Neural cell (in vitro differentiated cells): ENCODE results near the gene RNASE11. TPM values are rescaled to one million over a fixed set of nuclear protein-coding genes. Genes with fewer than 3 reads are reported as not detected.
"Not testable (repeated sequence)": the region's sequence is repeated elsewhere in the genome, so short reads cannot be mapped to it uniquely, and the experiment has no call there.

ENCODE experiments used
- H2AFZ ChIP-seq: fragments of 200-600, 300-800 bp; sonication (generic), shearing (Covaris generic); 2 replicates; pipeline ENCODE4 v1.6.0; 2014; ENCODE audit warnings: low read depth, mild to moderate bottlenecking, antibody characterized with exemption, low read length, moderate library complexity
- H3F3A ChIP-seq: fragments of 200-600 bp; shearing (Covaris generic); 2 replicates; pipeline ENCODE4 v1.6.1; 2016; ENCODE audit warnings: mild to moderate bottlenecking, moderate library complexity, mixed read lengths, antibody characterized with exemption, low read length; ENCODE audit not compliant: insufficient read depth, poor library complexity, severe bottlenecking
- H3K27ac ChIP-seq: fragments of 200-600, 300-800 bp; sonication (generic), shearing (Covaris generic); 2 replicates; pipeline ENCODE4 v1.5.1; 2014; ENCODE audit warnings: mild to moderate bottlenecking, low read length, moderate library complexity
- H3K27me3 ChIP-seq: fragments of 300-800, 200-600 bp; sonication (generic), shearing (Covaris generic); 2 replicates; pipeline ENCODE4 v1.6.0; 2014; ENCODE audit warnings: mild to moderate bottlenecking, low read depth, low read length, moderate library complexity; ENCODE audit not compliant: insufficient read depth
- H3K36me3 ChIP-seq: fragments of 300-800, 200-600 bp; sonication (generic), shearing (Covaris generic); 2 replicates; pipeline ENCODE4 v1.5.1; 2014; ENCODE audit warnings: mild to moderate bottlenecking, antibody characterized with exemption, low read length, moderate library complexity; ENCODE audit not compliant: insufficient read depth
- H3K4me2 ChIP-seq: fragments of 300-800, 200-600 bp; sonication (generic), shearing (Covaris generic); 2 replicates; pipeline ENCODE4 v1.6.0; 2014; ENCODE audit warnings: mild to moderate bottlenecking, low read length
- H3K4me3 ChIP-seq: fragments of 300-800, 200-600 bp; sonication (generic), shearing (Covaris generic); 2 replicates; pipeline ENCODE4 v1.5.1; 2014; ENCODE audit warnings: mild to moderate bottlenecking, low read length, moderate library complexity
- H3K79me2 ChIP-seq: fragments of 200-600 bp; shearing (Covaris generic); replicated peaks from 2 replicates; pipeline ENCODE4 v1.6.0; 2014; ENCODE audit warnings: mild to moderate bottlenecking, low read length, moderate library complexity; ENCODE audit not compliant: insufficient read depth
- H3K9ac ChIP-seq: fragments of 300-800, 200-600 bp; sonication (generic), shearing (Covaris generic); 2 replicates; pipeline ENCODE4 v1.6.1; 2016; ENCODE audit warnings: mild to moderate bottlenecking, low read length, mixed read lengths
- H3K9me2 ChIP-seq: fragments of 200-600 bp; shearing (Covaris generic); 2 replicates; pipeline ENCODE4 v1.6.1; 2016; ENCODE audit warnings: mild to moderate bottlenecking, low read length, mixed read lengths; ENCODE audit not compliant: insufficient read depth
- H3K9me3 ChIP-seq: fragments of 200-600, 300-800 bp; sonication (generic), shearing (Covaris generic); 2 replicates; pipeline ENCODE4 v1.6.1; 2016; ENCODE audit warnings: mild to moderate bottlenecking, mixed run types, low read length, moderate library complexity, mixed read lengths
- H4K20me1 ChIP-seq: fragments of 200-600 bp; shearing (Covaris generic); 2 replicates; pipeline ENCODE4 v1.6.1; 2016; ENCODE audit warnings: mild to moderate bottlenecking, mixed run types; ENCODE audit not compliant: insufficient read depth
- CTCF ChIP-seq: fragments of 450-650 bp; IDR thresholded peaks from 2 replicates; pipeline ENCODE4 v1.5.1; 2014; ENCODE audit warnings: antibody characterized with exemption, mild to moderate bottlenecking, moderate library complexity; ENCODE audit not compliant: poor library complexity, severe bottlenecking
- EP300 ChIP-seq: fragments of 450-650 bp; conservative IDR thresholded peaks from 2 replicates; pipeline ENCODE4 v1.6.1; 2014; ENCODE audit warnings: antibody characterized with exemption, mild to moderate bottlenecking, moderate library complexity; ENCODE audit not compliant: poor library complexity, severe bottlenecking
- EZH2 ChIP-seq: fragments of 200-600, 300-800 bp; shearing (Covaris generic), sonication (generic); IDR thresholded peaks from 2 replicates; pipeline ENCODE4 v1.6.1; 2014; ENCODE audit warnings: antibody characterized with exemption, low read length, borderline replicate concordance, mild to moderate bottlenecking; ENCODE audit not compliant: insufficient read depth, poor library complexity, severe bottlenecking
- MXI1 ChIP-seq: fragments of 450-650 bp; conservative IDR thresholded peaks from 2 replicates; pipeline ENCODE4 v1.6.1; 2014; ENCODE audit warnings: antibody characterized with exemption, mild to moderate bottlenecking; ENCODE audit not compliant: poor library complexity, severe bottlenecking
- POLR2AphosphoS5 ChIP-seq: IDR thresholded peaks from 2 replicates; pipeline ENCODE4 v1.6.1; 2012
- RAD21 ChIP-seq: fragments of 450-650 bp; conservative IDR thresholded peaks from 2 replicates; pipeline ENCODE4 v1.6.1; 2014; ENCODE audit warnings: antibody characterized with exemption, mild to moderate bottlenecking, moderate library complexity
- REST ChIP-seq: IDR thresholded peaks from 2 replicates; pipeline ENCODE4 v1.6.1; 2012; ENCODE audit warnings: borderline replicate concordance
- SMC3 ChIP-seq: fragments of 450-650 bp; conservative IDR thresholded peaks from 2 replicates; pipeline ENCODE4 v1.6.1; 2014; ENCODE audit warnings: antibody characterized with exemption, mild to moderate bottlenecking, moderate library complexity; ENCODE audit not compliant: poor library complexity
- TAF1 ChIP-seq: IDR thresholded peaks from 2 replicates; pipeline ENCODE4 v1.6.1; 2012; ENCODE audit warnings: low read depth
- polyA plus RNA-seq: library from polyadenylated mRNA; depleted of rRNA; stranded (reverse); fragments of >200 nt; gene quantifications from 2 replicates; pipeline ENCODE4 v1.2.3, GENCODE V29; 2014

Gene RNASE11
- polyA plus RNA-seq, 1 donor from 2014 or later: not detected

DNA sequence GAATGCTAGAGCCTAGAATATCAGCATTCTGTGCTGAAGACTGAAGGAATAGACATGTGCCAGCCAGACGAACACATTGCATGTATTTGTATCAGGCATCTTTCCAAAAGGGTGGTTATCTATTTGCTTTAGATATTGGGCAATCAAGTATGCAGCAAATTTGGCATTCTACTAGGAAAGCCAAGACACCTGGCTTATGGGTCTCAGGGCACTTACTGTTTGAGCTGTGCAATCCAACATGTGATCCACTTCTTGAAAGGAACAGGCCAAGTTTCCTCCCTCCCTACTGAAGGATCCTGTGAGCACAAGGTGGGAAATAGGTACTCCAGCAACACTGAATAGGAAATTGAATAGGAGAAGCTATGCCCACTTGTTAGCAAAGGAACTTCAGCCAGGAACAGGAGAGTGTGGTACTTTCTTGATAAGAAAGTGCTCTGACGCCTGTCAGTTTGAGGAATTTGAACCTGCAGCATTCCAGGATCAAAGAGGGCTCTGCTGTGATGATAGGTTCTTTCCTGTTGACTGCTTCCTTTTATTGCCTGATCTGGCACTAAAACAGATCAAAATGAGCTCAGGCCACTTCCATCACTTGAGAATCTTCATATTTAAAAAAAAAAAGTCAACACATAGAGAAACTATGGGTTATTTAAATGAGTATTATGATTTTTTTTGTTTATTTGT is 33.1 kb upstream of the RNASE11 start:
- Histone ChIP-seq H2AFZ (no peak overlapping the region), H3K27me3 (peaks cover 38% of the 10 kb centered on the region)

DNA sequence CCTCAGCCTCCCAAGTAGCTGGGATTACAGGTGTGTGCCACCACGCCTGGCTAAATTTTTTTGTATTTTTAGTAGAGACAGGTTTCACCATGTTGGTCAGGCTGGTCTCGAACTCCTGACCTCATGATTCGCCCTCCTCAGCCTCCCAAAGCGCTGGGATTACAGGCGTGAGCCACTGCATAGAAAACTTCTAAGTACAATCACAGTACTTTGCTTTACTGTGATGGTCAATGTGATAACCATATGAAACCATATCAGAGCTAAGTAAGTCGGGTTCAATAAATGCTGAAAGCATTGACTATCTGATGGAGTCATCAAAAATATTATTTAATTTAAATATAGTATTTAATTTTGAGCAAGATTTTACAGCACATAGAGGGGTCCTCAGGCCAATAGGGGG is 31.9 kb upstream of the RNASE11 start:
- not testable (repeated sequence) for H3K4me2 ChIP-seq, H3K36me3 ChIP-seq, H3K27ac ChIP-seq, H2AFZ ChIP-seq, H3K9ac ChIP-seq, H3F3A ChIP-seq, H4K20me1 ChIP-seq, H3K9me2 ChIP-seq, H3K4me3 ChIP-seq, H3K79me2 ChIP-seq, H3K9me3 ChIP-seq
- H3K27me3 ChIP-seq: peaks cover 25% of the 10 kb centered on the region

More for the DNA sequence above, 33.1 kb upstream of the RNASE11 start:
- TF ChIP-seq REST: no peak
- TF ChIP-seq RAD21: no peak
- no peak for TF ChIP-seq CTCF
- no peak for TF ChIP-seq EP300
- TF ChIP-seq MXI1: no peak
- no peak for TF ChIP-seq EZH2
- TF ChIP-seq TAF1: no peak
- TF ChIP-seq SMC3: no peak
- no peak for TF ChIP-seq POLR2AphosphoS5
- Histone ChIP-seq H3K79me2 (no peaks in the 10 kb centered on the region), H3K36me3 (no peaks in the 10 kb centered on the region), H3K9me2 (no peaks in the 10 kb centered on the region), H3K27ac (no peak overlapping the region), H3K4me2 (no peak overlapping the region), H3F3A (no peaks in the 10 kb centered on the region), H4K20me1 (no peaks in the 10 kb centered on the region), H3K9ac (no peak overlapping the region), H3K4me3 (no peak overlapping the region), H3K9me3 (no peaks in the 10 kb centered on the region)
